NCI-H2171 (cell line): Measurements from ENCODE around the gene HERPUD2.
"Not testable (repeated sequence)": the region's sequence is repeated elsewhere in the genome, so short reads cannot be mapped to it uniquely, and the experiment has no call there.

Source experiments
- DNase-seq: peaks from one replicate; lab custom pipeline; 2025; lab: John Stamatoyannopoulos, UW

The HERPUD2 gene

DNA sequence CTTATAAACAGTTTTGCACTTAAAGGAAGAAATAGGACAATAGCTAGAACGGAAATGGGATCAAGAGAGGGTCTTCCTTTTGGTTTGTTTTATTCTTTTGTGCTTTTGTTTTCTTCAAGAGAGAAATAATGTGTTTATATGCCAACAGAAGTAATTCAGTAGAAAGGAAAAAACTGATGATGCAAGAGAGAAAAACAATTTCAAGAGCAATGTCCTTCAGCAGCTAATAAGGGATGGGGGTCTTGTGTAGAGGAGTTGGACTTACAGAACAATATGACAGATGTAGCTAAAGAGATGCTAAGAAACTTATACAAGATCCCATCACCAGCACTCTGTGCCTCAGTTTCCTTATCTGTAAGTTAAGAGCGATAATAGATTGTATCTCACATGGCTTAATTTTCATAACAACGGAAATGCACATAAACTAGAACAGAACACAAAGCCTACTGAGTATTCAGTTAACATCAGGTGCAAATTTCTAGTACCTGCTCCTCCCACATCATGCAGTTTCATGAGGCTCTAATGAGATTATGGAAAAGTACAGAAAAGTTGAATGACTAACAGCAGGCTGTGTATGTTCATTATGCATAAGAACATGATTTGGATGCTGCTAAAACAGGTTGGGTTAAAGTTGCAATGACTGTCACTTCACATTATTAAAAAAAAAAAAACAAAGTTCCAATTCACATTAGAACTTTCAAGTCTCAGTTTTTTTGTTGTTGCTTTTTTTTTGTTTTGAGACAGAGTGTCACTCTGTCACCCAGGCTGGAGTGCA lies 17.2 kb downstream of the HERPUD2 start:
- DNase-seq = no peak

- DNase-seq = no peak
Measured at GRCh38 chr7:35676211-35676610, 18.7 kb downstream of the HERPUD2 start.

DNA sequence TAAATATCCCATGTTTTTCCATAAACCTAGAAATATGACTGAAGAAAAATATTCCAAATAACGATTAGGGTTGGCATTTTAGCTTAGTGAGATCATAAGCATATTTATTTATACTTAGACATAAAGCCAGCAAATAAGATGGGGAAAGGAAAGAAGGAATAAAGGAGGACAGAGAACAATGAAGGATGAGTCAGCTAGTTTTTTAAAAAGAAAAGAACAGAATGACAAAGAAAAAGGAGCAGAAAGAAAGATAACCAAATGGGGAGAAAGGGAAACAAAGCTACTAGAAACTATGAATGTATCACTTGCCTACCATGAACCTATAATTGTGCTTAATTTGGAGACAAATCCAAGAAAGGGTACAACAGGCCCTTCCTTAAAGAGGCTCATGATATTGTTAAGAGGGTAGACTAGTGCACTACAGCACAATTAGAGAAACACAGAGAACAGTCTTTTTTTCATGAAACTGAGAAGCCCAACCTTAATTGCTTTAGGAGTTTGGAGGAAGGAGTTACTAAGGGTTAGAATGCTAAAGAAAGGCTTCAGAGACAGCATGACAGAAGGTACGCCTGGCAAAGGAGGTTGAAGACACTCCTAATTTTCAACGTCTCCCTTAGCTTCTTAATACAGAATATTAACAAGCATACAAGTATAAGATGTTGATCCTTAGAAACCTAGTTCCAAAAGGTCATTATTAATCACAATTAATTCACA lies 23.9 kb downstream of the HERPUD2 start:
- DNase-seq = no peak

DNA sequence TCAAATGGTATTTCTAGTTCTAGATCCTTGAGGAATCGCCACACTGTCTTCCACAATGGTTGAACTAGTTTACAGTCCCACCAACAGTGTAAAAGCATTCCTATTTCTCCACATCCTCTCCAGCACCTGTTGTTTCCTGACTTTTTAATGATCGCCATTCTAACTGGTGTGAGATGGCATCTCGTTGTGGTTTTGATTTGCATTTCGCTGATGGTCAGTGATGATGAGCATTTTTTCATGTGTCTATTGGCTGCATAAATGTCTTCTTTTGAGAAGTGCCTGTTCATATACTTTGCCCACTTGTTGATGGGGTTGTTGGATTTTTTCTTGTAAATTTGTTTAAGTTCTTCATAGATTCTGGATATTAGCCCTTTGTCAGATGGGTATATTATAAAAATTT lies 34.5 kb downstream of the HERPUD2 start:
- DNase-seq = not testable (repeated sequence)

DNA sequence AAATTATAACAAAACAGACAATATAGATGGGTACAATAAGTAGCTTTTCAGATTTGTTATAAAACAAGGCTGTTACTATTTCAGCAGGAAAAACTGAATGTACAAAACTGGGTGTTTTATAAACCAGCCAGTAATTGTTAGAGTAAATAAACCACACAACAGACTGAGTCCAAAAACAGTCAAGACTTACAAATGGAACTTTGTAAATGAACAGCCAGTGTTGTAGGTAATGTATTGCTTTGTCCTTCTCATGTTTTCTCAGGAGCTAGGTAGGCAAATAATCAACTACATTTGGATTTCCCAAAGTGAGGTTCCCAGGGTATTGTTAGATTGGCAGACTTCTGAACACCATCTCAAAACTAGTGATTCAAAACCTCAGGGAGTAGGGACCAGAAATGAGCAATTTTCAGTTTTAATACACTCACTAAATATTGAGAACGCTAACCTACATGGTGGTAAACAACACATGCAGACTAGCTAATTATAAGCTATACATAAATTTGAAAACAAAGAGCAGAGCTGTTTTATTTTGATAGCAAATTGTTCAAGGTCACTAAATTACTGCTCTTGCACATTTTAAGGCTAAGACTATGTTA lies 36.2 kb downstream of the HERPUD2 start:
- DNase-seq = no peak

- no peak for DNase-seq
Measured at GRCh38 chr7:35657125-35657524, 37.8 kb downstream of the HERPUD2 start.

DNA sequence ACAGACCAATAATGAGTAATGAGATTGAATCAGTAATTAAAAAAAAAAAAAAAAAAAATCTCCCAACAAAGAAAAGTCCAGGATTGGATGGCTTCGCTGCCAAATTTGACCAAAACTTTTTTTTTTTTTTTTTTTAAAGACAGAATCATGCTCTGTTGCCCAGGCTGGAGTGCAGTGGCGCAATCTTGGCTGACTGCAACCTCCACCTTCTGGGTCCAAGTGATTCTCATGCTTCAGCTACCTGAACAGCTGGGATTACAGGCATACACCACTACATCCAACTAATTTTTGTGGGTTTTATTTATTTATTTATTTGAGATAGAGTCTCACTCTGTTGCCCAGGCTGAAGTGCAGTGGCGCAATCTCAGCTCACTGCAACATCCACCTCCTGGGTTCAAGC lies 40.4 kb downstream of the HERPUD2 start:
- DNase-seq = not testable (repeated sequence)

DNA sequence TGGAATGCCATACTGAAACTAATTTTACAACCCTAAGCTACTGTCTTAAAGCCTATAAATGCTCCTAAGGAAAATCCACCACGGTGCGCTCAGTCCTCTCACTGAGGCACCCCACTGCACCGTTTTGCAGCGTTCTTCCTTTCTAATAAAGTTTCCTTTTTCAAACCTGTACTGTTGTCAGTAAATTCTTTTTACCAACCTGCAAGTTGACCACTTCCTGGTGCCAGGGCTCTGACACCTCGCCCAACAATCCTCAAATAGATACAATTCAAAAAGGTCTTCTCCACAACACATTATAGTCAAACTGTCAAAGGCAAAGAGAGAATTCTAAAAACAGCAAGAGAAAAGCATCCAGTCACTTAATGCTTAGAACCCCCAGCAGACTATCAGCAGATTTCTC lies 42.8 kb downstream of the HERPUD2 start:
- no peak for DNase-seq

DNA sequence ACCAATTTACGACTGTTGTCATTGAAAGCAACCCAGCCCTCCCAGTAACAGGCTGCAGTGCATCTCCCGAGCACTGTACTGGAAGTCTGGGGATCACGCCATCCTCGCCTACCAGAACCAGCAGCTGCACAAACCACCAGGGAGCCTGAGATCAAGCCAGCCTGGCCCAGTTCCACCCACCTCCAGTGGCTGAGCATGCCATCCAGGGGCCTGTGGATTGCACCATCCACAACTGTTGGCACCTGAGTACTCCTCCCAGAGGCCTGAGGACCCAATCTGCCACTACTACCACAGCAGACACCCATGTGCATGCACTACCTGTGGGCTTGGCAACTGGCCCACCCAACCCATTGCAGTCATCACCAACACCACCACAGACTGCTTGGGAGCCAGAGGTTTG lies 44.2 kb downstream of the HERPUD2 start:
- DNase-seq = no peak

GRCh38 chr7:35649711-35650110 lies 45.2 kb downstream of the HERPUD2 start:
- DNase-seq = no peak

GRCh38 chr7:35648367-35648766 lies 46.6 kb downstream of the HERPUD2 start:
- DNase-seq = no peak

GRCh38 chr7:35647171-35647574 lies 47.8 kb downstream of the HERPUD2 start:
- peak; percentile 36 for DNase-seq

GRCh38 chr7:35646289-35647023 lies 48.5 kb downstream of the HERPUD2 start:
- DNase-seq = peak; percentile 4

- DNase-seq = no peak
Measured at GRCh38 chr7:35645691-35646090, 49.2 kb downstream of the HERPUD2 start.

DNA sequence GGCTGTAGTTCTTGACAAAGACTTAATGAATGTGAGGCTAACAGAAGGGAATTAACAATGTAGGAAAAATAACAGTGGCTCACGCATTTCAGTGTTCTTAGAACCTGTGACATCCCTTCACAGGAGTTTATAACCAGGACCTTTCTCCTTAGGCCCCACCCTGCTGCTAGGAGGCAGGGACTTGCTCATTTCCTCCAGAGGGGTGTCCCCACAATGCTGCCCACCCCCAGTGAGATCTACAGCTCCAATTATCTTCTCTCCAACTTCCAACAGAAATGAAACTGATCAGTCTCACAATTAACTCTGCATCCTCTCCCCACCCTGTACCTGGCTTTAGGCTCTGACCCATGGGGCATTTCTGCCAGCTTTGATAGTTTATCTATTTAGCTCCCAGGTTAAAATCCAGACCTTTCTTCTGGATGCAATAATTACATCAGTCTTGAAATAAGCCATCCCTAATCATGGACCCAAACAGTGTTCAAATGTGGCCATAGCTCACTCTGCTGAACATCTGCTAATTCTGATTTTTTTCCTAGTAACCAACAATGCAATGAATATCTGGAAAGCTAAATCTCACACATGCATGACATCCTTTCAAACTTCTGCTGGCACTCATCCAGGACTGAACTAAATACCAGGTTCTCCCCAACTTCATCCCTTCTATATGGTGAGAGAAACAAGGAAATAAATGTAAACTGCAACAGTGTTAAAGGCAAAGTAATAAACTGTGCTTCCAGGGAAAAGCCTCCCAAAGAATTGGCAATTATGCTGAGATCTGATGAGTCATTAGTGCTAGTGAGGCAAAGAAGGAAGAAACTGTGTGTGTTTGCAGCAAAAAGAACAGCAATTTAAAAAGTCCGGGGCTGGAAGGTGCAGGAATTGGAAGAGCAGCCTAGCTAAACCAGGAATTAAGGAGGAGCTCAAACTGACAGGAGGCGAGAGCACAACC lies 64.6 kb downstream of the HERPUD2 start:
- DNase-seq = no peak

- peak; percentile 69 for DNase-seq
Measured at GRCh38 chr7:35624299-35625186, 70.4 kb downstream of the HERPUD2 start.

- DNase-seq = peak; percentile 39
Measured at GRCh38 chr7:35623381-35623780, 71.6 kb downstream of the HERPUD2 start.

DNA sequence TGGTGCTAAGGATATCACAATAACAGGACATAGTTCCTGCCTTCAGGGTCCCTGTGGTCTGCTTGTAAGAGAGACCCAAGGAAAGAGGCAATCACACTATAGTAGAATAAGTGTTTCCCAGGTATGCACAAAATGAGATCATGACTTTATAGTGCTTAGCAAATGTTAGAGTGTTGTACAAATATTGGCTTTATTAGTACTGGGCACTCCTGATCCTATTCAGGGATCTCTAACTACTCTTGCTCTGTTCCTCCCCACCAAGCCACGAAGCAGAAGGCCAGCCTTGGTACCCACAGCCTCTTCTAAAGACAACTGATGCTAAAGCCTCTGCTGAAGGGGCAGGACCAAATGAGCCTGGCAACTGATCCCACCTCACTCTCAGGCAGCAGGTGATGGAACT lies 75.1 kb downstream of the HERPUD2 start:
- DNase-seq = no peak

DNA sequence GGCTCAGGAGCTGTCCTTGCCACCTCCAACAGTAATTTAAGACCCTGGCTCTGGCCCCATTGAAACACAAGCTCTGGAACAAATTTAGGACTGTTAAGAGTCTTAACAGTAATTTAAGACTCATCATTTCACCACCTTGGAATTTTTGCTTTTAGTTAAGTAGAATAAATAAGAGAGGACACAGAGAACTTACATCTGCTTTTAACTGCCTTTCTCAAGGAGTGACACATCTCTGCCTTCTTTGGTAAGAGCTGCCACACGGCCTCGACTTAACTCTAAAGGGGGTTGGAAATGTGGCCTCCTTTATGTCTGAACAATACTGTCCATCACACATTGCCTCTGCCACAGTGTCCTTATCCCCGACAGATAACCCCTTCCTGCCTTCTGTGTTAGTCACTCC lies 77.9 kb downstream of the HERPUD2 start:
- DNase-seq = no peak

DNA sequence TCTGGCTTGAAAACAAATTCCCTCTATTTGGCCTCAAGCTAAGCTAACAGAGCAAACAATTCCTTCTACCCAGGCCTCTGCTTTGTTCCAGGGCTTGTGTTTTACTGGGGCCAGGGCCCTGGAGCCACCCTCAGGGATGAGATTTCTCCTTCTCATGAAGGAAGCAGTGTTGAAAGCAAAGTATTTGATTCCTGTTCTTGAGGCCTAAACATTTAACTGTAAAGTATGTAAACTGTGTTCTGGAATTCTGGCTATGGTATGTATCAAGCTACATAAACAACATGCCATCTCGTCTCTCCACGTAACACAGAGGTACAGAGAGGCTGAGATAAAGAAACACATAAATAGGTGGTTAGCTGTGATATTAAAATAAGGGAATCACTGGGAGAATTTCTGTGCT lies 81.8 kb downstream of the HERPUD2 start:
- no peak for DNase-seq
